ENCODE results near the gene KANSL1.

KANSL1 gene

GRCh38 chr17:46160169-46160568 lies 33.1 kb downstream of the KANSL1 start:
- H3K18ac ChIP-seq (ENCODE audit: low read depth in 1 of 2, low read length in 2 of 2): no peak overlapping the region
- peaks cover 16% of the 10 kb centered on the region for H3K4me1 ChIP-seq (ENCODE audit: control insufficient read depth, insufficient read depth, low read depth, low read length)
- peak overlapping the region in 1 of 2 experiments; percentile 53 for H3K14ac ChIP-seq (ENCODE audit: low read length in 2 of 2)
- no peak overlapping the region for H2BK5ac ChIP-seq (ENCODE audit: low read depth, low read length, poor library complexity, severe bottlenecking)
- no peak overlapping the region for H2BK120ac ChIP-seq (ENCODE audit: low read depth, low read length)
- peak overlapping the region in 1 of 2 experiments; percentile 22 for H3K4me3 ChIP-seq (ENCODE audit: insufficient read depth in 1 of 2, low read depth in 1 of 2, low read length in 2 of 2)
- H3K36me3 ChIP-seq (ENCODE audit: control insufficient read depth in 1 of 2, insufficient read depth in 2 of 2, low read depth in 1 of 2, low read length in 2 of 2): peaks cover 3 to 23% of the 10 kb centered on the region in 2 experiments
- no peak overlapping the region for H2BK12ac ChIP-seq (ENCODE audit: low read length in 2 of 2)
- peak overlapping the region in 1 of 2 experiments; percentile 36 for H3K23ac ChIP-seq (ENCODE audit: low read length in 2 of 2)
- no peaks in the 10 kb centered on the region for H3K79me1 ChIP-seq (replicated peaks; ENCODE audit: low read length, poor library complexity, severe bottlenecking)
- no peak overlapping the region for H2BK15ac ChIP-seq (ENCODE audit: low read depth, poor library complexity, severe bottlenecking)
- no peak overlapping the region for H2AK5ac ChIP-seq (ENCODE audit: low read length, severe bottlenecking)
- no peak overlapping the region for H3K9ac ChIP-seq (ENCODE audit: low read length)
- H4K91ac ChIP-seq (ENCODE audit: low read length): no peak overlapping the region
- no peak for DNase-seq
- H2AFZ ChIP-seq (ENCODE audit: low read depth, low read length): no peak overlapping the region
- no peaks in the 10 kb centered on the region for H3K27me3 ChIP-seq (ENCODE audit: control insufficient read depth in 1 of 2, insufficient read depth in 1 of 2, low read length in 2 of 2)
- H3K4me2 ChIP-seq (ENCODE audit: low read length, poor library complexity, severe bottlenecking): no peak overlapping the region
- no peaks in the 10 kb centered on the region for H3K9me3 ChIP-seq (ENCODE audit: control insufficient read depth, low read length)
- WGBS: 94% methylated on average over 7 of the region's 8 CpGs
- no peak overlapping the region for H4K8ac ChIP-seq (ENCODE audit: low read length)
- no peak overlapping the region for H3K27ac ChIP-seq (ENCODE audit: low read length, poor library complexity, severe bottlenecking)
- H3K4ac ChIP-seq (ENCODE audit: low read depth in 1 of 2, low read length in 2 of 2): no peak overlapping the region

GRCh38 chr17:46159686-46160085 lies 33.5 kb downstream of the KANSL1 start:
- H3K4me3 ChIP-seq (ENCODE audit: insufficient read depth in 1 of 2, low read depth in 1 of 2, low read length in 2 of 2): no peak overlapping the region
- no peak overlapping the region for H4K91ac ChIP-seq (ENCODE audit: low read length)
- H3K27ac ChIP-seq (ENCODE audit: low read length, poor library complexity, severe bottlenecking): no peak overlapping the region
- H3K9me3 ChIP-seq (ENCODE audit: control insufficient read depth, low read length): no peaks in the 10 kb centered on the region
- no peak overlapping the region for H3K14ac ChIP-seq (ENCODE audit: low read length in 2 of 2)
- H3K23ac ChIP-seq (ENCODE audit: low read length in 2 of 2): no peak overlapping the region
- H3K4me1 ChIP-seq (ENCODE audit: control insufficient read depth, insufficient read depth, low read depth, low read length): peaks cover 16% of the 10 kb centered on the region
- H2AK5ac ChIP-seq (ENCODE audit: low read length, severe bottlenecking): no peak overlapping the region
- peaks cover 3 to 20% of the 10 kb centered on the region in 2 experiments for H3K36me3 ChIP-seq (ENCODE audit: control insufficient read depth in 1 of 2, insufficient read depth in 2 of 2, low read depth in 1 of 2, low read length in 2 of 2)
- no peak overlapping the region for H2BK120ac ChIP-seq (ENCODE audit: low read depth, low read length)
- H3K4me2 ChIP-seq (ENCODE audit: low read length, poor library complexity, severe bottlenecking): no peak overlapping the region
- DNase-seq: peak; percentile 64
- WGBS: 72% methylated on average over 1 of the region's 2 CpGs
- H3K18ac ChIP-seq (ENCODE audit: low read depth in 1 of 2, low read length in 2 of 2): no peak overlapping the region
- no peak overlapping the region for H2BK12ac ChIP-seq (ENCODE audit: low read length in 2 of 2)
- H3K4ac ChIP-seq (ENCODE audit: low read depth in 1 of 2, low read length in 2 of 2): no peak overlapping the region
- H2BK5ac ChIP-seq (ENCODE audit: low read depth, low read length, poor library complexity, severe bottlenecking): no peak overlapping the region
- no peak overlapping the region for H3K9ac ChIP-seq (ENCODE audit: low read length)
- no peaks in the 10 kb centered on the region for H3K79me1 ChIP-seq (replicated peaks; ENCODE audit: low read length, poor library complexity, severe bottlenecking)
- H4K8ac ChIP-seq (ENCODE audit: low read length): no peak overlapping the region
- H2AFZ ChIP-seq (ENCODE audit: low read depth, low read length): no peak overlapping the region
- H2BK15ac ChIP-seq (ENCODE audit: low read depth, poor library complexity, severe bottlenecking): no peak overlapping the region
- no peaks in the 10 kb centered on the region for H3K27me3 ChIP-seq (ENCODE audit: control insufficient read depth in 1 of 2, insufficient read depth in 1 of 2, low read length in 2 of 2)

DNA sequence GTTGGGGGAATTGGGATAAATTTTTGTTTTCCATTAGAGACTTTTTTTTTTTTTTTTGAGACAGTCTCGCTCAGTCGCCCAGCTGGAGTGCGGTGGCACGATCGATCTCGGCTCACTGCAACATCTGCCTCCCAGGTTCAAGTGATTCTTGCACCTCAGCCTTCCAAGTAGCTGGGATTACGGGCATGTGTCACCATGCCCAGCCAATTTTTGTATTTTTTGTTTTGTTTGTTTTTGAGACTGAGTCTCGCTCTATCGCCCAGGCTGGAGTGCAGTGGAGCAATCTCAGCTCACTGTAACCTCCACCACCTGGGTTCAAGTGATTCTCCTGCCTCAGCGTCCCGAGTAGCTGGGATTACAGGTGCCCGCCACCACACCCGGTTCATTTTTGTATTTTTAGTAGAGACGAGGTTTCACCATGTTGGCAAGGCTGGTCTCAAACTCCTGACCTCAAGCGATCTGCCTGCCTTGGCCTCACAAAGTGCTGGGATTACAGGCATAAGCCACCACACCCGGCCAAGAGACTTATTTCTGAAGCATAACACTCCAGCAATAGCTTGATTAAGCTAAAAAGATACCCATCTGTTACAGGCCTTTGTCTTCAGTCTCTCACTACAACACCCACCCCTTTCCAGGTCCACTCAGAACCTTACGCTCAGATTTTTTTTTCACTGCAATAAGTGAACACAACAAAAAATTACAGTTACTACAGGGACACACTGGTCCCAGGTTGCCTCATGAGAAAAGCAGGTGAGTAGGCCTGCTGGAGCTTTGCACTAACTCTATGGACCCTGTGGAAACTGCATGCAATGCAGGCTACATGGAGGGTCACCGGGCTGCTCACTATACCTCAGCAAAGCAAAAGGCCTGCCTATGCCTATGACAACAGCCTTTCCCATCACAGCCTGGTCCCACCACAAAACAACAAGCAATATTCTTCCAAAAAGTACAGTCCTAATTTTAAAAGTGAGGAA lies 34.6 kb downstream of the KANSL1 start:
- Histone ChIP-seq H3K4me3 (ENCODE audit: insufficient read depth in 1 of 2, low read depth in 1 of 2, low read length in 2 of 2) (no peak overlapping the region), H3K9me3 (ENCODE audit: control insufficient read depth, low read length) (no peaks in the 10 kb centered on the region), H3K18ac (ENCODE audit: low read depth in 1 of 2, low read length in 2 of 2) (peak overlapping the region in 1 of 2 experiments; percentile 16), H4K8ac (ENCODE audit: low read length) (no peak overlapping the region), H3K27ac (ENCODE audit: low read length, poor library complexity, severe bottlenecking) (peak overlapping the region; percentile 9), H3K4me1 (ENCODE audit: control insufficient read depth, insufficient read depth, low read depth, low read length) (peaks cover 21% of the 10 kb centered on the region), H3K36me3 (ENCODE audit: control insufficient read depth in 1 of 2, insufficient read depth in 2 of 2, low read depth in 1 of 2, low read length in 2 of 2) (peaks cover 3 to 11% of the 10 kb centered on the region in 2 experiments), H3K79me1 (replicated peaks; ENCODE audit: low read length, poor library complexity, severe bottlenecking) (no peaks in the 10 kb centered on the region), H2AFZ (ENCODE audit: low read depth, low read length) (no peak overlapping the region), H3K14ac (ENCODE audit: low read length in 2 of 2) (peak overlapping the region in 1 of 2 experiments; percentile 5), H3K27me3 (ENCODE audit: control insufficient read depth in 1 of 2, insufficient read depth in 1 of 2, low read length in 2 of 2) (no peaks in the 10 kb centered on the region), H3K4ac (ENCODE audit: low read depth in 1 of 2, low read length in 2 of 2) (no peak overlapping the region), H2BK5ac (ENCODE audit: low read depth, low read length, poor library complexity, severe bottlenecking) (no peak overlapping the region), H3K9ac (ENCODE audit: low read length) (peak overlapping the region; percentile 56), H3K4me2 (ENCODE audit: low read length, poor library complexity, severe bottlenecking) (no peak overlapping the region), H2AK5ac (ENCODE audit: low read length, severe bottlenecking) (no peak overlapping the region), H2BK12ac (ENCODE audit: low read length in 2 of 2) (no peak overlapping the region), H4K91ac (ENCODE audit: low read length) (no peak overlapping the region), H2BK15ac (ENCODE audit: low read depth, poor library complexity, severe bottlenecking) (no peak overlapping the region), H2BK120ac (ENCODE audit: low read depth, low read length) (no peak overlapping the region), H3K23ac (ENCODE audit: low read length in 2 of 2) (no peak overlapping the region)
- no peak for DNase-seq
- 95% methylated on average over 18 of the region's 18 CpGs for WGBS

DNA sequence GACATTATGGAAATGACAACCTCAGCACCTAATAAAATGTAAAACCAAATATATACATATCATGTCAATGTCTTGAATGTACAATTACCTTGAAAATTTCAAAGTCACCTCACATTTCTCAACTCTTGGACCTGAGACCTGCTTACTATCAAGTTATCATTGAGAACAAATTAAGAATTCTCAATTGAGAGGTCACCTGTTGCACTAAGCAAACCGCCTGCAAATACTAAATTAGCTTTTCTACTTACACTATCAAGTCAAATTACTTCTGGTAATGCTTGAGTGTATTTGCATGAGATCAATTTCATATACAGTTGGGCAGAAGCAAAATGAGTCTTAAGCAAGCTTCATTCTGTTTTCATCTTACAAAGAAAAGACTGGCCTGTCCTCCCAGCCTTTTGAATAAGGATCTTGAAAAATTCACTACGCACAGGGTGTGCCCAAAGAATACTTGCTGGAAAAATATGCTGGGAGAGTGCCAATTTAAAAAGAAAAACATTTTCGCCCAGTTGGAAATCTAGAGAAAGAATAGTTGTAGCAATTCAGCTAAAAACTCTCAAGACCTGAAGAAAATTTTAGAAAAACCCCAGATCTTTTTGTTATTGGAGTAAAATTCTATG lies 35.7 kb downstream of the KANSL1 start:
- no peak overlapping the region for H2AFZ ChIP-seq (ENCODE audit: low read depth, low read length)
- no peaks in the 10 kb centered on the region for H3K9me3 ChIP-seq (ENCODE audit: control insufficient read depth, low read length)
- no peak overlapping the region for H2AK5ac ChIP-seq (ENCODE audit: low read length, severe bottlenecking)

More for the DNA sequence above, 35.7 kb downstream of the KANSL1 start:
- H3K79me1 ChIP-seq (replicated peaks; ENCODE audit: low read length, poor library complexity, severe bottlenecking): no peaks in the 10 kb centered on the region
- DNase-seq: no peak
- H3K36me3 ChIP-seq (ENCODE audit: control insufficient read depth in 1 of 2, insufficient read depth in 2 of 2, low read depth in 1 of 2, low read length in 2 of 2): peaks cover 3 to 11% of the 10 kb centered on the region in 2 experiments
- H3K4me2 ChIP-seq (ENCODE audit: low read length, poor library complexity, severe bottlenecking): no peak overlapping the region
- no peak overlapping the region for H3K18ac ChIP-seq (ENCODE audit: low read depth in 1 of 2, low read length in 2 of 2)
- H4K8ac ChIP-seq (ENCODE audit: low read length): no peak overlapping the region
- no peak overlapping the region for H3K14ac ChIP-seq (ENCODE audit: low read length in 2 of 2)
- peak overlapping the region in 1 of 2 experiments; percentile 16 for H3K4me3 ChIP-seq (ENCODE audit: insufficient read depth in 1 of 2, low read depth in 1 of 2, low read length in 2 of 2)
- peaks cover 21% of the 10 kb centered on the region for H3K4me1 ChIP-seq (ENCODE audit: control insufficient read depth, insufficient read depth, low read depth, low read length)
- no peak overlapping the region for H2BK15ac ChIP-seq (ENCODE audit: low read depth, poor library complexity, severe bottlenecking)
- no peak overlapping the region for H3K4ac ChIP-seq (ENCODE audit: low read depth in 1 of 2, low read length in 2 of 2)
- H2BK5ac ChIP-seq (ENCODE audit: low read depth, low read length, poor library complexity, severe bottlenecking): no peak overlapping the region
- no peak overlapping the region for H4K91ac ChIP-seq (ENCODE audit: low read length)
- H3K27ac ChIP-seq (ENCODE audit: low read length, poor library complexity, severe bottlenecking): peak overlapping the region; percentile 21
- WGBS: 92% methylated on average over 1 of the region's 3 CpGs
- peak overlapping the region; percentile 56 for H3K9ac ChIP-seq (ENCODE audit: low read length)
- H2BK12ac ChIP-seq (ENCODE audit: low read length in 2 of 2): no peak overlapping the region
- H3K23ac ChIP-seq (ENCODE audit: low read length in 2 of 2): no peak overlapping the region
- no peak overlapping the region for H2BK120ac ChIP-seq (ENCODE audit: low read depth, low read length)
- H3K27me3 ChIP-seq (ENCODE audit: control insufficient read depth in 1 of 2, insufficient read depth in 1 of 2, low read length in 2 of 2): no peaks in the 10 kb centered on the region

All from mesenchymal stem cell (in vitro differentiated cells and primary cell).